ENCODE results near the gene KHDRBS1.

The KHDRBS1 gene

GRCh38 chr1:32091591-32091990 is 77.9 kb downstream of the KHDRBS1 start:
- TF ChIP-seq CTCF (IDR thresholded peaks at IDR 0.05; ENCODE audit: insufficient read depth, low read depth, low read length, missing control alignments), result no peak
- DNase-seq (ENCODE audit: low read depth), result no peak
- no peak overlapping the region for H3K4me3 ChIP-seq (ENCODE audit: low read length)
